ENCODE measurements around the gene CALML4. TPM values are rescaled to one million over a fixed set of nuclear protein-coding genes. Genes with fewer than 3 reads are reported as not detected.
"Not testable (repeated sequence)": the region's sequence is repeated elsewhere in the genome, so short reads cannot be mapped to it uniquely, and the experiment has no call there.

Gene CALML4
- total RNA-seq, 1 donor from 2014 or later, result 9.4 TPM

DNA sequence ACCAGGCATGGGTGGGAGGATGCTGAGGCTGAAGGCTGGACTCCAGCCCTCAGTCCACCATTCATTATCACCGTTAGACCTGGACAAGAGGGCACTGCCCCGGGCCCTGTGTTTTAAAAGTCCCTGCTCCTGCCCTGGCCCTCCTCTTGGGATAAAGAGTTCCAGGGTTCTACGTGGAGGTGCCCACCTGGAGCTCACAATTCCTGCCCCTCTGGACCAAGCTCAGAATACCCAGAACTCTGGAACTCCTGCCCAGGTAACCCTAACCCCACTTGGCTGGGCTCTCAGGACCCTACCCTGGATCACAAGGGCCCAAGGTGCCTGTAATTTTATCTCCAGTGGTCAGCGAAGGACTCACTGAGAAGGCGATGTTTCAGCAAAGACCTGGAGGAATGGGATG, 1.2 kb downstream of the CALML4 start:
- peak; percentile 54 for DNase-seq (ENCODE audit: extremely low spot score, unreplicated experiment)
- Mint-ChIP-seq H3K27ac (no peak overlapping the region), H3K4me3 (no peak overlapping the region), H3K27me3 (no peaks in the 10 kb centered on the region), H3K9me3 (no peaks in the 10 kb centered on the region), H3K36me3 (no peaks in the 10 kb centered on the region), H3K4me1 (ENCODE audit: unreplicated experiment) (peaks cover 32% of the 10 kb centered on the region)
- TF ChIP-seq, protein P1, sequence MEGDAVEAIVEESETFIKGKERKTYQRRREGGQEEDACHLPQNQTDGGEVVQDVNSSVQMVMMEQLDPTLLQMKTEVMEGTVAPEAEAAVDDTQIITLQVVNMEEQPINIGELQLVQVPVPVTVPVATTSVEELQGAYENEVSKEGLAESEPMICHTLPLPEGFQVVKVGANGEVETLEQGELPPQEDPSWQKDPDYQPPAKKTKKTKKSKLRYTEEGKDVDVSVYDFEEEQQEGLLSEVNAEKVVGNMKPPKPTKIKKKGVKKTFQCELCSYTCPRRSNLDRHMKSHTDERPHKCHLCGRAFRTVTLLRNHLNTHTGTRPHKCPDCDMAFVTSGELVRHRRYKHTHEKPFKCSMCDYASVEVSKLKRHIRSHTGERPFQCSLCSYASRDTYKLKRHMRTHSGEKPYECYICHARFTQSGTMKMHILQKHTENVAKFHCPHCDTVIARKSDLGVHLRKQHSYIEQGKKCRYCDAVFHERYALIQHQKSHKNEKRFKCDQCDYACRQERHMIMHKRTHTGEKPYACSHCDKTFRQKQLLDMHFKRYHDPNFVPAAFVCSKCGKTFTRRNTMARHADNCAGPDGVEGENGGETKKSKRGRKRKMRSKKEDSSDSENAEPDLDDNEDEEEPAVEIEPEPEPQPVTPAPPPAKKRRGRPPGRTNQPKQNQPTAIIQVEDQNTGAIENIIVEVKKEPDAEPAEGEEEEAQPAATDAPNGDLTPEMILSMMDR (conservative IDR thresholded peaks at IDR 0.05), result no peak

DNA sequence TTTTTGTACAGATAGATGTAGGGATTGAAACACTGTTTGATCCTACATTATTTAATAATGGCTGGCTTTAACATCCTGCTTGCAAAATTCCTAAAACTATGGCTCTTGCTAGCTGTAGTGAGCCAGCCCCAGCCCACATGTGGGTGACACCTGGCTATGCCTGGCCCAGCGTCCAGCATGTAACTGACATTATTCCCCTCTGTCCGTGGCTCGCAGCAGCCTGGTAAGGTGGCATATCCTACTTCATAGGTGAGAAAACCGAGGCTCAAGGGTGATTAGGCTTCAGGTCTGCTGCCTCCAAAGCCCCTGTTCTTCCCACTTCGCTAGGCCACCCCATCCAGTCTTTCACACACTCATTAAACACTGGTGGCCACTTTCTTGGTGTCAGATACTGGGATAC, 1.6 kb downstream of the CALML4 start:
- no peak overlapping the region for H3K27ac Mint-ChIP-seq
- H3K4me3 Mint-ChIP-seq, result no peak overlapping the region
- H3K4me1 Mint-ChIP-seq (ENCODE audit: unreplicated experiment), result peaks cover 32% of the 10 kb centered on the region
- no peaks in the 10 kb centered on the region for H3K36me3 Mint-ChIP-seq
- H3K27me3 Mint-ChIP-seq, result no peaks in the 10 kb centered on the region
- TF ChIP-seq, protein P1 (conservative IDR thresholded peaks at IDR 0.05), result no peak
- peak; percentile 42 for DNase-seq (ENCODE audit: extremely low spot score, unreplicated experiment)
- H3K9me3 Mint-ChIP-seq, result no peaks in the 10 kb centered on the region

DNA sequence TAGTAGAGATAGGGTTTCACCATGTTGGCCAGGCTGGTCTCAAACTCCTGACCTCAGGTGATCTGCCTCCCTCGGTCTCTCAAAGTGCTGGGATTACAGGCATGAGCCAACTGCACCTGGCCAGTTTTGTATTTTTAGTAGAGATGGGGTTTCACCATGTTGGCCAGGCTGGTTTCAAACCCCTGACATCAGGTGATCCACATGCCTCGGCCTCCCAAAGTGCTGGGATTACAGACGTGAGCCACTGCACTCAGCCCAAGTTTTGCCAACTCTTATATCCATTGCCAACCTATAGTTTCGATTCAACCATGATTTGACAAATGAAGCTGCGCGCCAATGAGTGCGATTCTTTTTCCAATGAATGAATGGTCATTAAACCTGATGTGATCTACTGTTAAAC, 2.1 kb downstream of the CALML4 start:
- H3K4me1 Mint-ChIP-seq (ENCODE audit: unreplicated experiment), result peaks cover 32% of the 10 kb centered on the region
- not testable (repeated sequence) for H3K27ac Mint-ChIP-seq, H3K4me3 Mint-ChIP-seq, H3K9me3 Mint-ChIP-seq, H3K36me3 Mint-ChIP-seq, H3K27me3 Mint-ChIP-seq
- DNase-seq (ENCODE audit: extremely low spot score, unreplicated experiment), result peak; percentile 27

DNA sequence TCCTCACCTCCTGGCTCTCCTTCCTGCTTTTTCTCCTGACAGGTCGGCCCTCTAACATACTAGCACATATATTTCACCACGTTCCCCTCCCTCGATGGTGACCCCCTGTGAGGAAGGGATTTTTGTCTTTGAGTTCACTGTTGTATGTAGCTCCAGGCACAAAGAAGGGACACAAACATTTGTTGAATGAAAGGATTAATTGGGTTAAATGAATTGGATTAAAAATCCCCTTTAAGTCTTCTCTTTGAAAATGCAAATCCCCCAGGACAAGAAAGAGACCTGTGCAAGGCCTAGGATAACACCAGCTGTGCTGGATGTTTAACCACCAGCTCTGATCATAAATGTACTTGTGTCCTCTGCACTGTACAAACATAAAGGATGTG, 3.3 kb downstream of the CALML4 start:
- Mint-ChIP-seq H3K27ac (peak overlapping the region; percentile 82), H3K4me1 (ENCODE audit: unreplicated experiment) (peaks cover 32% of the 10 kb centered on the region), H3K27me3 (no peaks in the 10 kb centered on the region), H3K36me3 (peaks cover 3% of the 10 kb centered on the region), H3K9me3 (no peaks in the 10 kb centered on the region), H3K4me3 (peak overlapping the region; percentile 32)
- TF ChIP-seq, protein P1 (conservative IDR thresholded peaks at IDR 0.05), result no peak
- no peak for DNase-seq (ENCODE audit: extremely low spot score, unreplicated experiment)

DNA sequence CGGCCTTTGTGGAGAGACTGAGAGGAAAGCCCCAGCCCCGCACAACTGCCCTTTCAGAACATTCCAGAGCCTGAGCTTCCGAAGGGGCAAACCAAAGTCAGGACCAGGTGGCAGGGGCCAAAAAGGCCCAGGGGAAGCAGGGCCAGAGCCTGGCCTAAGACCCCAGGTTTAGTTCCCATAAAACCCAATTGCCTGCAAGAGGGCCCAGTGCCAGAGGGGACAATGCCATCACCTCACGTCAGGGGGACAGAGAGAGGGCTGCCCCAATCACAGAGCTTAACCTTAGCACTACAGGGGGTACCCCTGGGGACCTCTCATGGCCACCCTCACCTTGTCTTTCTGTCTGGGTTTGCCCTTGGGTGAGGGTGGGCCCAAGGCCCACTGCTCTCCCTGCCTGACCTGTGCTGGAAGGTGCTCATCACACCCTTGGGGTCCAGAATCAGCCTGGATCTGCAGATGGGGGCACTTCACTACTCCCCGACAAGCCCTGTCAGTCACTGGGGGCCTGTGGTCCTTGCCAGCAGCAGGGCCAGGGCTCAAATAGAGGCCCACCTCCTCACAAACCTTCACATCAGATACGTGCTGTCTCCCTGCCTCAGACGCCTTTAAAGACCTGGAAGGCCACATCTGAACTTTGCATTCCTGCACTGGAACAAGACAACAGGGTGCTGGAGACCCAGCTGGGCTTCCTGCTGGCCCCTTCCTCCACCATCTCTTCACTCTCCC, 3.8 kb downstream of the CALML4 start:
- Mint-ChIP-seq H3K36me3 (peaks cover 3% of the 10 kb centered on the region), H3K9me3 (no peaks in the 10 kb centered on the region), H3K27me3 (no peaks in the 10 kb centered on the region), H3K4me3 (peak overlapping the region; percentile 32), H3K27ac (peak overlapping the region; percentile 82), H3K4me1 (ENCODE audit: unreplicated experiment) (peaks cover 30% of the 10 kb centered on the region)
- DNase-seq (ENCODE audit: extremely low spot score, unreplicated experiment), result peak; percentile 53
- TF ChIP-seq, protein P1 (conservative IDR thresholded peaks at IDR 0.05), result no peak

DNA sequence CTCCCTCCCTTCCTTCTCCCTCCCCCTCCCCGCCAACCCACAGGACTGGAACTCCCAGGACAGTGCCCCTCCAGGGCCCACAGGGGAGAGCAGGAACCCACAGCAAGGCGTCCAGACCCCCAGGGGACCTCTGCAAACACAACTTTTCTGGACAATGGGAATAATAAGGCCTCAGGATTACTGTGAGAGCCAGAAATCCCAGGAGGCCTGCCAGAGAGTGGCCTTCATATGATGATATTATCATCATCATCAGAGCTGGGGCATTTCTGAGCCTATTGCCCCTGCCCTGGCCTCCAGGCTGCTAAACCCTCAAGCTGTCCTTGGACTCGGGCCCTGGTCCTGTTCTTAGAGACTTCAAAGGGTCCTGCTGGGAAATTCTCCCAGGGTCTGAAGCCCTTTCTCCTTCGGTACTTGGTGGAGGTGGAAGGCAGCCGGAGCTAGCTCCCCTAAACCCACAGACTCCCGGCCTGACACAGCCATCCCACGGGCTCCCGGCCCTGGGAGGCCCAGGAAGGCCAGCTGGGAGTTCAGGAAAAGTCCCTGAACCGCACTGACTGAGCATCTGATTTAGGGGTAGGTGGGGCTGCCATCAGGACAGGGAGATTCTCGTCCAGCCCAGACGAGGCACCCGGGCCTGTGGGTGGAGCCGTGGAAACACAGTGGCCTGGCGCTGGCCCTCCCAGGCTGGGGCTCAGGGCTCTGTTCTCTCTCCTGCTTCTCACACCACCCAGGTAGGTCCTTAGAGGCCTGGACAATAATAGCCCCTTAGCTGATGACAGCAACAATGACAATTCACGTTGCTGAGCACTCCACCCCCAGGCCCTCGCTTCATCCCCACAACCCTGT, 4.9 kb downstream of the CALML4 start:
- TF ChIP-seq, protein P1 (conservative IDR thresholded peaks at IDR 0.05), result no peak
- H3K27me3 Mint-ChIP-seq, result no peaks in the 10 kb centered on the region
- H3K4me3 Mint-ChIP-seq, result no peak overlapping the region
- no peaks in the 10 kb centered on the region for H3K9me3 Mint-ChIP-seq
- peak; percentile 59 for DNase-seq (ENCODE audit: extremely low spot score, unreplicated experiment)
- H3K4me1 Mint-ChIP-seq (ENCODE audit: unreplicated experiment), result peaks cover 22% of the 10 kb centered on the region
- H3K27ac Mint-ChIP-seq, result peak overlapping the region; percentile 23
- peaks cover 8% of the 10 kb centered on the region for H3K36me3 Mint-ChIP-seq

Measured in type B pancreatic cell (in vitro differentiated cells).